GM21390 (cell line): Measurements from ENCODE around the gene TCF7L1.

ENCODE experiments used
- ATAC-seq: cut with Tn5 transposase; IDR thresholded peaks from one replicate; pipeline ENCODE4 v1.9.1; 2021; ENCODE audit not compliant: unreplicated experiment

The TCF7L1 gene

GRCh38 chr2:85216927-85217326 is 83.7 kb downstream of the TCF7L1 start:
- ATAC-seq, result no peak

GRCh38 chr2:85221067-85221691 is 88.0 kb downstream of the TCF7L1 start:
- ATAC-seq, result no peak

GRCh38 chr2:85222792-85223191 is 89.6 kb downstream of the TCF7L1 start:
- ATAC-seq, result no peak

GRCh38 chr2:85226783-85227182 is 93.6 kb downstream of the TCF7L1 start:
- ATAC-seq, result no peak

- ATAC-seq, result no peak
Measured at GRCh38 chr2:85230679-85231467, 97.7 kb downstream of the TCF7L1 start.

GRCh38 chr2:85231468-85231805 is 98.2 kb downstream of the TCF7L1 start:
- ATAC-seq, result no peak

- ATAC-seq, result no peak
Measured at GRCh38 chr2:85231952-85232351, 98.8 kb downstream of the TCF7L1 start.

- no peak for ATAC-seq
Measured at GRCh38 chr2:85234868-85235267, 101.7 kb downstream of the TCF7L1 start.

- ATAC-seq, result no peak
Measured at GRCh38 chr2:85235281-85235680, 102.1 kb downstream of the TCF7L1 start.

- no peak for ATAC-seq
Measured at GRCh38 chr2:85236084-85236483, 102.9 kb downstream of the TCF7L1 start.

- ATAC-seq, result no peak
Measured at GRCh38 chr2:85237849-85238565, 104.8 kb downstream of the TCF7L1 start.

GRCh38 chr2:85238607-85239006 is 105.4 kb downstream of the TCF7L1 start:
- no peak for ATAC-seq

- no peak for ATAC-seq
Measured at GRCh38 chr2:85239102-85239501, 105.9 kb downstream of the TCF7L1 start.

- no peak for ATAC-seq
Measured at GRCh38 chr2:85240055-85240454, 106.9 kb downstream of the TCF7L1 start.

- no peak for ATAC-seq
Measured at GRCh38 chr2:85242321-85242720, 109.1 kb downstream of the TCF7L1 start.

GRCh38 chr2:85243101-85244072 is 110.2 kb downstream of the TCF7L1 start:
- no peak for ATAC-seq

- no peak for ATAC-seq
Measured at GRCh38 chr2:85244828-85245227, 111.6 kb downstream of the TCF7L1 start.

GRCh38 chr2:85245891-85246290 is 112.7 kb downstream of the TCF7L1 start:
- no peak for ATAC-seq

- no peak for ATAC-seq
Measured at GRCh38 chr2:85246348-85246747, 113.2 kb downstream of the TCF7L1 start.

GRCh38 chr2:85247610-85248009 is 114.4 kb downstream of the TCF7L1 start:
- no peak for ATAC-seq
